GM19238 (cell line): ENCODE results near the gene TNFAIP6.
A peak's percentile ranks its signal among the peaks of the same experiment; 100 is the strongest.

Experiments
- DNase-seq: peaks from one replicate; pipeline ENCODE4 v3.0.0; 2011; ENCODE audit warnings: low spot score; ENCODE audit not compliant: insufficient read length

TNFAIP6 gene

DNA sequence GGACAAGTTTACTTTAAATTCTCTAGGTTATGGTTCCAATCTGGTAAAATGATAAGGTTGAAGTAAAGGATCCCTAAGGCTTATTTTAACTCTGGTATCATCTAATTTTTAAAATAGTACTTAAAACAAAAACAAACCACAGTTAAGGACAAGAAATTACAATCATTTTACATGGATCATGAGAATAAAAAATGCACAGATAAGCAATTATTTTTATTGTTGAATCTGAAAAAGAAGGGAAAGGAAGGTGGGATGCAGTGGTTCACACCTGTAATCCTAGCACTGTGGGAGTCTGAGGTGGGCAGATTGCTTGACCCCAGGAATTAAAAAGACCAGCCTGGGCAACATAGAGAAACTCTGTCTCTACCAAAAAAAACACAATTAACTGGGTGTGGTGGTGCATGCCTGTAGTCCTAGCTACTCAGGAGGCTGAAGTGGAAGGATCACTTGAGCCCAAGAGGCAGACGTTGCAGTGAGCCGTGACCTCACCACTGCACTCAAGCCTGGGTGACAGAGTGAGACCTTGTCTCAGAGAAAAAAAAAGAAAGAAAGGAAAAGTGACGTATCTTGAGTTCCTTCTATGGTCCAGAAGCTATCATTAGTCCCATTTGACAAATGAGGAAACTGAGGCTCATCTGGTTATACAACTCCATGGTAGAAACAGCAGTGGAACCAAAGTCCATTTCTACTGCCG is 2.5 kb downstream of the TNFAIP6 start:
- no peak for DNase-seq

DNA sequence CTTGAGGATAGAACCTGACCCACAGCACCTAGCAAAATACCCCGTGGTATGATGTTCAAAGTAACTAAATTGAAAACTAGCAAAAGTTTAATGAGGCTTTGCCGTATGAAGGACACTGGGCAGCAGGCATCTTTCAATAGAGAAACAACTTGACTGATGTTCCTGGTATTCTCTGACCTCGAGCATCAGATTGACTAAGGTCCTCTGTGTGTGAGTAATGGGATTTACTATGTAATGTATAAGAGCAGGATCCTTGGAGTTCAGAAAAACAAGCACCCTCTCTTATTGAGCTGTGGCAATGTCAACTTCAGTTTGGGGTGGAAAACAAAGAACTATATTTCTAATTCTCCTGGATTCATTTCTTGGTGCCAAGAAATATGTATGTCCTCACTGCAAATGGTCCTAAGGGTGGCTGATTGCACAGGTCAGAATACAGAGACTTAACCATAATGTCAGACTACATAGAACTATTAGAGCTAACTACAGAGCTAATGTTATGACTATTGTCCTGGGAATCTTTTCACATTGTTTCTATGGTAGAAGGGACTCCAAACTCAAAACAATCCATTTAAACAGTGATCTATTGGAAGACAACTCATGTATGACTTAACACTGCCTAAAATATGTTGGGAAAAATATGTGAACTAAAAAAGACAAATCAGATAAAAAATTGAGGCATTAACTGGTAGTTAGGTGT is 4.4 kb downstream of the TNFAIP6 start:
- DNase-seq: no peak

GRCh38 chr2:151363709-151364108 is 6.3 kb downstream of the TNFAIP6 start:
- DNase-seq: peak; percentile 6

DNA sequence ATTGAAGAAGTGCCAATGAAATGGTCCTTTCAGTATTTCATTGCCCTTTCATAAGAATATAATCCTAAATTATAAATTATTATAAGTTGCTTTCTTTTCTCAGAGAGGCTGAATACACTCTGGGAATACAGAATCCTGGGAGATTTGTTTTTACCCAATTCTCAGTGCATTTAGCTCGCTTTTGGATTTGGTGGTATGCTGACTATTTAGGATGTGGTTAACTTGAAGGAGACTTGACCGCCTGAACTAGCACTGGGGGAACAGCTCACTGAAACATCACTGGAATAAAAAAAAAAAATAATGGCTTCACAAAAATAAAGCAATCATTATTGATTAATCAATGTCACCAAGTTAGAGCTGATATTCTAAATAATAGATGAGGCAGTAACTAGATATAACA is 10.2 kb downstream of the TNFAIP6 start:
- DNase-seq: no peak

DNA sequence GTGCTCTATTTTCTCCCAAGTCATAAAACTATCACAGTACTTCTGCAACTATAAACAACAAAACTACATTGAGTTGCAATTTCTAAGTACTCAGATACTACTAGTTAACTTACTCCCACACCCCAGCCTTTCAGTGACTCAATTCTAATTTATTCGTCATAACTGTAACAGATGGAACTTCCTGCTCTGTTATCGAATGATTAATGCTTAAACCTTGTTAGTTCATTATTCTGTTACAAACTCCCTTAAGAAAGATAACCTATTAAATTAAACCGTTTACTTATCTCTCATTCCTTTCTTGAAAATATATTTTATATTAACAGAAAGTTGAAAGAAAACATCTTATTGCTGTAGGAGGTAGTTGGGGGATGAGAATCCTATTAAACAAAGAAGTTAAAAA is 17.0 kb downstream of the TNFAIP6 start:
- no peak for DNase-seq

- DNase-seq: no peak
These were observed 21.8 kb downstream of the TNFAIP6 start for GRCh38 chr2:151379169-151379568.

- no peak for DNase-seq
These were observed 23.3 kb downstream of the TNFAIP6 start for GRCh38 chr2:151380580-151381235.

DNA sequence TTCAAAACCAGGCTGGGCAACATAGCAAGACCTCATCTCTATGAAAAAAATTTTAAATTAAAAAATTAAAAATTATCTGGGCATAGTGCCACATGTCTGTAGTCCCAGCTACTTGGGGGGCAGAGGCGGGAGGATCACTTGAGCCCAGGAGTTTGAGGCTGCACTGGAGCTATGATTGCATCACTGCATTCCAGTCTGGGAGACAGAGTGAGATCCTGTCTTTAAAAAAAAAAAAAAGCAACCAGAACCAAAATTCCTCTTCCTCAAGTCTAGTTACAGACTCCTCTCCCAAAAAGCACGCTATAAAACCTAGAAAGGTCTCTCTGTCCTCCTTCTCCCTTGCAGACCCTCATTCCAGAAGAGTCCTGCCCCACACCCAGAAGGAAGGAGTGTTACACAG is 23.9 kb downstream of the TNFAIP6 start:
- no peak for DNase-seq

DNA sequence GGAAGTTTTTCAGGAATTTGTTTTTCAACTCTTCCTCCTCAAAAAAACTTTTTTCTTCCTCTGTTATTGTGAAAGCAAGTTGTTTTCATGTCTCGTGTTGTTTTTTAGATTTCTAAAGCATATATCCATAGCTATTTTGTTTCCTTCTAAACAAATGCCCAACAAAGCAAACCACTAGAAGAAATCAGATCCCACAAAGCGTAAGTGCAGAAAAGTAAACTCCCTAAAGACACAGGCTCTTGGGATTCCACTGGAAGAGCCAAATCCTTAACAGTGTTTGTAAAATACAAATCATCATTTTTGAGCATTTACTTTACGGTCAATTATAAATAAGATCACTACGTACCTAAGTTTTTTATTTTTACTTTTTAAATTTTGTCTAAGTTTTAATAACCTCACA is 30.6 kb downstream of the TNFAIP6 start:
- no peak for DNase-seq

DNA sequence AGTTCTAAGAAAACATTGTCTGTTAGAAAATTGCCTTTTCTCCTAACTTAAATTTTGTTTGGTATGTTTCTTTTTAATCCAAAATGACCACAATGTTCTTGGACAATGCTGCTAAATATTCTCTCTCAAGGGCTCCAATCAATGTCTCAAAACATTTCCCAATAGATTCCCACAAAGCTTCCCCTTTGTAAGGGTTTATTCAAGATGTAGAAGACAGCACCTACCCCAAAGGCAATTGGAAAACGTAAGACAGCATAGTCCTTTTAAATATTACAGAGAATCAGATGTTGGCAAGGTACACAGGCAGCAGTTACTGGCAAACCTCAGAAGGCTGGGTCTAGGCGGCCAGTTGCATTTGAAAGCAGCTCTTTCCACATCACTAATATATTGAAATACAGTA is 34.0 kb downstream of the TNFAIP6 start:
- no peak for DNase-seq

DNA sequence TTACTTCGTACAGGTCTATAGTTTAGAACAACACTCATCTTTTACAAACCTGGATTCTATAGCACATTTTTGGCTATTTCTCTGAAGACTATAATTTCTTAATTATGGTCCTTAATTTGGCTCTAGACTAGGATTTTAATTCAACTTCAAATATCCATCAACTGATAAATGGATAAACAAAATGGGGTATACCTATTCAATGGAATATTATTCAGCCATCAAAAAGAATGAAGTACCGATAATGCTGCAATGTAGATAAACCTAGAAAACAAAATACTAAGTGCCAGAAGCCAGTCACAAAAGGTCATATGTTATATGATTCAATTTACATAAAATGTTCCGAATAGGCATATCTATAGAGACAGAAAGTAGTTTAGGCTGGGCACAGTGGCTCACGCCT is 37.1 kb downstream of the TNFAIP6 start:
- no peak for DNase-seq

- DNase-seq: no peak
These were observed 38.4 kb downstream of the TNFAIP6 start for GRCh38 chr2:151395509-151396374.

DNA sequence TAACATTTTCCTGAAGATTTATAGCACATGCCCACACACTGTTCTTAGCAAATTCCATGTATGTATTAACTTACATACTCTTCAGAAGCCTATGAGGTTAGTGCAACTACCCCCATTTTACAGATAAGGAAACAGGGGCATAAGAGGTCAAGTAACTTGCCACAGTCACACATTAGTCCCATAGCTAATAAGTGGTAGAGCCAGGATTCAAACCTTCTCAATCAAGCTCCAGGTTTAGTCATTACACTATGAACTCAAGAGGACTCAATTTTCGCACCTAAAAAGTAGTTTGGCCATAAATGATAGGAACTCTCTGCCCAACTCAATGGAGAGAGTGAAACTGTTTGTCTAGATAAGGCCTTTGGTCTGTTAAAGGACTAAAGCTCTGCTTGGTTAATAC is 42.6 kb downstream of the TNFAIP6 start:
- no peak for DNase-seq

DNA sequence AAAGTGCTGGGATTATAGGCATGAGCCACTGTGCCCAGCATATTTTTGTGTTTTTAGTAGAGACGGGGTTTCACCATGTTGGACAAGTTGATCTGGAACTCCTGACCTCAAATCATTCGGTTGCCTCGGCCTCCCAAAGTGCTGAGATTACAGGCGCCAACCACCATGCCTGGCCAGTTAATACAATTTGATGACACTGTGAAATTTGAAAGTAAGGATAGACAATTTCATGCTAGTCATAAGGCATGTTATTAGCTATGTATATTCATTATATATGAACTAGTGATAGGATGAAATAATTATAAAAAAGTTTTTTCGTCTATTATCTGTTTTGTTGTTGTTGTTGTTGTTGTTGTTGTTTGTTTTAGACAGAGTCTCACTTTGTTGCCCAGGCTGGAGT is 43.8 kb downstream of the TNFAIP6 start:
- DNase-seq: no peak

GRCh38 chr2:151403914-151404313 is 46.5 kb downstream of the TNFAIP6 start:
- DNase-seq: no peak

DNA sequence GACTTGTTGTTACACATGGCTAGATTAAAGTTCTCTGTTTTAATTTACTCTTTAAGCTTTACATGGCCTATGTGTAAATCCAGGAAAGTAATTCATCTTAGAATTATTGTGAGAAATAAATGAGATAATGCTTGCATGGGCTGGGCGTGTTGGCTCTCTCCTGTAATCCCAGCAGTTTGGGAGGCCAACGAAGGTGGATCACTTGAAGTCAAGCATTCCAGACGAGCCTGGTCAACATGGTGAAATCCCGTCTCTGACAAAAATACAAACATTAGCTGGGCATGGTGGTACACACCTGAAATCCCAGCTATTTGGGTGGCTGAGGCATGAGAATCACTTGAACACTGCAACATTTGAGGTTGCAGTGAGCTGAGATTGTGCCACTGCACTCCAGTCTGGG is 48.0 kb downstream of the TNFAIP6 start:
- DNase-seq: no peak

- no peak for DNase-seq
These were observed 49.9 kb downstream of the TNFAIP6 start for GRCh38 chr2:151407281-151407680.

- DNase-seq: no peak
These were observed 51.6 kb downstream of the TNFAIP6 start for GRCh38 chr2:151408788-151409600.

- DNase-seq: peak; percentile 73
These were observed 52.5 kb downstream of the TNFAIP6 start, which contains the start of gene RIF1 for GRCh38 chr2:151409601-151410484. Gene RIF1 (plus strand): TSS chr2:151409902. CDS start chr2:151410424, 522 bp downstream.

- DNase-seq: peak; percentile 32
These were observed 53.1 kb downstream of the TNFAIP6 start for GRCh38 chr2:151410485-151410834.
